HEK293 (cell line): ENCODE data around the gene S100A4.

Experiments
- CTCF ChIA-PET: fragments of 350-600 bp; formaldehyde crosslinking; extraction: SDS; loops from one replicate; lab custom pipeline; 2021; ENCODE audit warnings: antibody characterized with exemption; lab: Yijun Ruan, JAX
- POLR2A ChIA-PET: fragments of 300-600 bp; formaldehyde crosslinking; extraction: SDS; loops from one replicate; lab custom pipeline; 2020; ENCODE audit warnings: antibody characterized with exemption, inconsistent platforms; lab: Yijun Ruan, JAX
- H3K27ac ChIP-seq: fragments of 200-500 bp; sonication (Bioruptor generic); 2 replicates; pipeline ENCODE4 v1.5.1; 2014; ENCODE audit warnings: low read depth, low read length, control low read depth, inconsistent platforms; ENCODE audit errors: extremely low read depth
- H3K36me3 ChIP-seq, 2 experiments: fragments of 200-500 bp in 1 of 2; sonication (Bioruptor generic) in 1 of 2; 1 replicate in 1 of 2; 2 replicates in 1 of 2; pipeline ENCODE4 v1.5.1; 2014 to 2017; ENCODE audit warnings: inconsistent platforms in 2 of 2, low read length in 2 of 2; ENCODE audit not compliant: control insufficient read depth in 2 of 2, insufficient read depth in 1 of 2
- H3K4me1 ChIP-seq: fragments of 200-500 bp; sonication (Bioruptor generic); 2 replicates; pipeline ENCODE4 v1.5.1; 2014; ENCODE audit warnings: mild to moderate bottlenecking, low read length, inconsistent platforms; ENCODE audit not compliant: control insufficient read depth, insufficient read depth
- H3K4me3 ChIP-seq: 2 replicates; pipeline ENCODE4 v1.5.1; 2011; ENCODE audit warnings: low read depth, mild to moderate bottlenecking, control low read depth, low read length, moderate library complexity
- H3K9me3 ChIP-seq: fragments of 200-500 bp; sonication (Bioruptor generic); 2 replicates; pipeline ENCODE4 v1.5.1; 2014; ENCODE audit warnings: low read depth, low read length, inconsistent platforms; ENCODE audit not compliant: control insufficient read depth, insufficient read depth
- KLF10 ChIP-seq: fragments of 450-650 bp; IDR thresholded peaks from 2 replicates; pipeline ENCODE4 v1.5.1; 2018; ENCODE audit warnings: missing biosample characterization, mild to moderate bottlenecking, missing genetic modification characterization
- OVOL3 ChIP-seq: fragments of 450-650 bp; formaldehyde crosslinking; IDR thresholded peaks from 2 replicates; pipeline ENCODE4 v1.5.1; 2016; ENCODE audit warnings: missing biosample characterization, missing genetic modification characterization
- RBAK ChIP-seq: fragments of 450-650 bp; formaldehyde crosslinking; IDR thresholded peaks from 2 replicates; pipeline ENCODE4 v1.5.1; 2016; ENCODE audit warnings: missing biosample characterization, missing genetic modification characterization
- ZBTB7A ChIP-seq: fragments of 450-650 bp; formaldehyde crosslinking; IDR thresholded peaks from 2 replicates; pipeline ENCODE4 v1.5.1; 2016; ENCODE audit warnings: low read depth, missing biosample characterization, missing genetic modification characterization
- ZNF121 ChIP-seq: fragments of 450-650 bp; formaldehyde crosslinking; IDR thresholded peaks from 2 replicates; pipeline ENCODE4 v1.5.1; 2016; ENCODE audit warnings: missing biosample characterization, missing genetic modification characterization
- ZNF280D ChIP-seq: fragments of 450-650 bp; formaldehyde crosslinking; IDR thresholded peaks from 2 replicates; pipeline ENCODE4 v1.5.1; 2016; ENCODE audit warnings: missing biosample characterization, missing genetic modification characterization
- ZNF394 ChIP-seq: fragments of 450-650 bp; formaldehyde crosslinking; IDR thresholded peaks from 2 replicates; pipeline ENCODE4 v1.5.1; 2016; ENCODE audit warnings: missing biosample characterization, missing genetic modification characterization, mild to moderate bottlenecking, moderate library complexity, borderline replicate concordance
- ZNF473 ChIP-seq: fragments of 450-650 bp; formaldehyde crosslinking; IDR thresholded peaks from 2 replicates; pipeline ENCODE4 v1.5.1; 2017; ENCODE audit warnings: missing biosample characterization, missing genetic modification characterization
- ZNF513 ChIP-seq: fragments of 450-650 bp; IDR thresholded peaks from 2 replicates; pipeline ENCODE4 v1.5.1; 2018; ENCODE audit warnings: missing biosample characterization, missing genetic modification characterization
- ZNF529 ChIP-seq: fragments of 450-650 bp; formaldehyde crosslinking; IDR thresholded peaks from 2 replicates; pipeline ENCODE4 v1.5.1; 2017; ENCODE audit warnings: missing genetic modification characterization, missing biosample characterization; ENCODE audit not compliant: insufficient replicate concordance
- ZNF623 ChIP-seq: fragments of 450-650 bp; formaldehyde crosslinking; IDR thresholded peaks from 2 replicates; pipeline ENCODE4 v1.5.1; 2016; ENCODE audit warnings: missing biosample characterization, missing genetic modification characterization
- ZNF654 ChIP-seq: fragments of 450-650 bp; formaldehyde crosslinking; IDR thresholded peaks from 2 replicates; pipeline ENCODE4 v1.5.1; 2016; ENCODE audit warnings: low read depth, missing biosample characterization, missing genetic modification characterization
- ZNF660 ChIP-seq: fragments of 450-650 bp; IDR thresholded peaks from 2 replicates; pipeline ENCODE4 v1.5.1; 2018; ENCODE audit warnings: missing biosample characterization, mild to moderate bottlenecking, missing genetic modification characterization
- ZNF670 ChIP-seq: fragments of 450-650 bp; formaldehyde crosslinking; IDR thresholded peaks from 2 replicates; pipeline ENCODE4 v1.5.1; 2016; ENCODE audit warnings: missing biosample characterization, missing genetic modification characterization, low read depth
- TF ChIP-seq, protein P1 (sequence below): fragments of 450-650 bp; formaldehyde crosslinking; IDR thresholded peaks from 2 replicates; pipeline ENCODE4 v1.5.1; 2016; ENCODE audit warnings: missing biosample characterization, missing genetic modification characterization
- TF ChIP-seq, protein P2 (sequence below): fragments of 450-650 bp; formaldehyde crosslinking; IDR thresholded peaks from 2 replicates; pipeline ENCODE4 v1.5.1; 2017; ENCODE audit warnings: missing biosample characterization, mild to moderate bottlenecking, missing genetic modification characterization, moderate library complexity
- TF ChIP-seq, protein P3 (sequence below): fragments of 450-650 bp; formaldehyde crosslinking; IDR thresholded peaks from 2 replicates; pipeline ENCODE4 v1.5.1; 2017; ENCODE audit warnings: missing biosample characterization, missing genetic modification characterization

Gene S100A4

GRCh38 chr1:153578936-153579335, 33.3 kb upstream of the S100A4 start:
- H3K9me3 ChIP-seq: no peaks in the 10 kb centered on the region
- TF ChIP-seq, protein P1, sequence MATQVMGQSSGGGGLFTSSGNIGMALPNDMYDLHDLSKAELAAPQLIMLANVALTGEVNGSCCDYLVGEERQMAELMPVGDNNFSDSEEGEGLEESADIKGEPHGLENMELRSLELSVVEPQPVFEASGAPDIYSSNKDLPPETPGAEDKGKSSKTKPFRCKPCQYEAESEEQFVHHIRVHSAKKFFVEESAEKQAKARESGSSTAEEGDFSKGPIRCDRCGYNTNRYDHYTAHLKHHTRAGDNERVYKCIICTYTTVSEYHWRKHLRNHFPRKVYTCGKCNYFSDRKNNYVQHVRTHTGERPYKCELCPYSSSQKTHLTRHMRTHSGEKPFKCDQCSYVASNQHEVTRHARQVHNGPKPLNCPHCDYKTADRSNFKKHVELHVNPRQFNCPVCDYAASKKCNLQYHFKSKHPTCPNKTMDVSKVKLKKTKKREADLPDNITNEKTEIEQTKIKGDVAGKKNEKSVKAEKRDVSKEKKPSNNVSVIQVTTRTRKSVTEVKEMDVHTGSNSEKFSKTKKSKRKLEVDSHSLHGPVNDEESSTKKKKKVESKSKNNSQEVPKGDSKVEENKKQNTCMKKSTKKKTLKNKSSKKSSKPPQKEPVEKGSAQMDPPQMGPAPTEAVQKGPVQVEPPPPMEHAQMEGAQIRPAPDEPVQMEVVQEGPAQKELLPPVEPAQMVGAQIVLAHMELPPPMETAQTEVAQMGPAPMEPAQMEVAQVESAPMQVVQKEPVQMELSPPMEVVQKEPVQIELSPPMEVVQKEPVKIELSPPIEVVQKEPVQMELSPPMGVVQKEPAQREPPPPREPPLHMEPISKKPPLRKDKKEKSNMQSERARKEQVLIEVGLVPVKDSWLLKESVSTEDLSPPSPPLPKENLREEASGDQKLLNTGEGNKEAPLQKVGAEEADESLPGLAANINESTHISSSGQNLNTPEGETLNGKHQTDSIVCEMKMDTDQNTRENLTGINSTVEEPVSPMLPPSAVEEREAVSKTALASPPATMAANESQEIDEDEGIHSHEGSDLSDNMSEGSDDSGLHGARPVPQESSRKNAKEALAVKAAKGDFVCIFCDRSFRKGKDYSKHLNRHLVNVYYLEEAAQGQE: no peak
- TF ChIP-seq ZNF670 (tag by site-specific recombination) (no peak), ZNF654 (tag by site-specific recombination) (no peak), ZNF513 (no peak), RBAK (no peak), ZNF121 (no peak), ZNF473 (no peak), ZNF529 (tag by site-specific recombination) (no peak), ZNF280D (tag by site-specific recombination) (no peak), ZNF660 (tag by site-specific recombination) (no peak), ZNF394 (tag by site-specific recombination) (no peak), ZBTB7A (no peak), ZNF623 (tag by site-specific recombination) (no peak), OVOL3 (no peak), KLF10 (tag by site-specific recombination) (no peak)
- TF ChIP-seq, protein P2, sequence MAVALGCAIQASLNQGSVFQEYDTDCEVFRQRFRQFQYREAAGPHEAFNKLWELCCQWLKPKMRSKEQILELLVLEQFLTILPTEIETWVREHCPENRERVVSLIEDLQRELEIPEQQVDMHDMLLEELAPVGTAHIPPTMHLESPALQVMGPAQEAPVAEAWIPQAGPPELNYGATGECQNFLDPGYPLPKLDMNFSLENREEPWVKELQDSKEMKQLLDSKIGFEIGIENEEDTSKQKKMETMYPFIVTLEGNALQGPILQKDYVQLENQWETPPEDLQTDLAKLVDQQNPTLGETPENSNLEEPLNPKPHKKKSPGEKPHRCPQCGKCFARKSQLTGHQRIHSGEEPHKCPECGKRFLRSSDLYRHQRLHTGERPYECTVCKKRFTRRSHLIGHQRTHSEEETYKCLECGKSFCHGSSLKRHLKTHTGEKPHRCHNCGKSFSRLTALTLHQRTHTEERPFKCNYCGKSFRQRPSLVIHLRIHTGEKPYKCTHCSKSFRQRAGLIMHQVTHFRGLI: no peak
- TF ChIP-seq, protein P3, sequence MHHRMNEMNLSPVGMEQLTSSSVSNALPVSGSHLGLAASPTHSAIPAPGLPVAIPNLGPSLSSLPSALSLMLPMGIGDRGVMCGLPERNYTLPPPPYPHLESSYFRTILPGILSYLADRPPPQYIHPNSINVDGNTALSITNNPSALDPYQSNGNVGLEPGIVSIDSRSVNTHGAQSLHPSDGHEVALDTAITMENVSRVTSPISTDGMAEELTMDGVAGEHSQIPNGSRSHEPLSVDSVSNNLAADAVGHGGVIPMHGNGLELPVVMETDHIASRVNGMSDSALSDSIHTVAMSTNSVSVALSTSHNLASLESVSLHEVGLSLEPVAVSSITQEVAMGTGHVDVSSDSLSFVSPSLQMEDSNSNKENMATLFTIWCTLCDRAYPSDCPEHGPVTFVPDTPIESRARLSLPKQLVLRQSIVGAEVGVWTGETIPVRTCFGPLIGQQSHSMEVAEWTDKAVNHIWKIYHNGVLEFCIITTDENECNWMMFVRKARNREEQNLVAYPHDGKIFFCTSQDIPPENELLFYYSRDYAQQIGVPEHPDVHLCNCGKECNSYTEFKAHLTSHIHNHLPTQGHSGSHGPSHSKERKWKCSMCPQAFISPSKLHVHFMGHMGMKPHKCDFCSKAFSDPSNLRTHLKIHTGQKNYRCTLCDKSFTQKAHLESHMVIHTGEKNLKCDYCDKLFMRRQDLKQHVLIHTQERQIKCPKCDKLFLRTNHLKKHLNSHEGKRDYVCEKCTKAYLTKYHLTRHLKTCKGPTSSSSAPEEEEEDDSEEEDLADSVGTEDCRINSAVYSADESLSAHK: no peak
- TF ChIP-seq, all 188 proteins: peak for 0
- POLR2A ChIA-PET: interaction anchor here (0.9 kb wide), 1 partner anchor 48 kb away, joined by 3 read pairs; the partner anchor contains the start of gene S100A13
- CTCF ChIA-PET: interaction anchor here (0.6 to 2.8 kb wide), 5 partner anchors 48 to 276 kb away, joined by 3 to 24 read pairs (median 4); partner anchors contain the start of genes S100A1 and S100A13
- Histone ChIP-seq H3K4me3 (no peak overlapping the region), H3K4me1 (no peaks in the 10 kb centered on the region), H3K36me3 (no peaks in the 10 kb centered on the region), H3K27ac (no peak overlapping the region)
